GM08714 (cell line): ENCODE data around the gene CD244.

Experiments
- H3K4me3 ChIP-seq: fragments of 200-500 bp; sonication (Bioruptor generic); 2 replicates; pipeline ENCODE4 v1.5.1; 2014; ENCODE audit warnings: mild to moderate bottlenecking, low read length, inconsistent platforms
- ZNF274 ChIP-seq: IDR thresholded peaks from 2 replicates; pipeline ENCODE4 v1.6.1; 2012; ENCODE audit warnings: mild to moderate bottlenecking, low read depth, low read length

CD244 gene

GRCh38 chr1:160781186-160781766 lies 81.4 kb downstream of the CD244 start:
- no peak overlapping the region for H3K4me3 ChIP-seq
- no peak for TF ChIP-seq ZNF274

- no peak for TF ChIP-seq ZNF274
These were observed 82.3 kb downstream of the CD244 start for GRCh38 chr1:160780398-160780755.

More at GRCh38 chr1:160780398-160780755, 82.3 kb downstream of the CD244 start:
- H3K4me3 ChIP-seq, result no peak overlapping the region
